NCI-H187 (cell line): ENCODE measurements around the gene SOSTDC1.

ENCODE experiments used
- DNase-seq, 2 experiments: peaks; one replicate each; lab custom pipeline; 2025; lab: John Stamatoyannopoulos, UW

SOSTDC1 gene

DNA sequence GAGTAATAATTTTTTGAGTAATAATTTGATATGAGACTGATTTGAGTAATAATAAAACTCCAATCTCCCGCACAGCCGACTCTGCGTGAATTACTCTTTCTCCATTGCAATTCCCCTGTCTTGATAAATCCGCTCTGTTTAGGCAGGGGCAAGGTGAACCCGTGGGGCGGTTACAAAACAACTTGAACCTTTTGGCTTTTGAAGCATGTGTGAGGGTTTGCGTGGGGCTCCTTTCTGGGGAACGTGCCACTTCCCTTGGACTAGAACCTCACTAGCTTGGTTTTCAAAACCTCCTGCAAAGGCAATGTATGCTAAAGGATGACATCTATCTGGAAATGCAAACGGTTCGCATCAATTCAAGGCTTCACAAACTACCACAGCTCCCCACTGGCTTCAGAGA, 45.7 kb downstream of the SOSTDC1 start:
- DNase-seq, result no peak

DNA sequence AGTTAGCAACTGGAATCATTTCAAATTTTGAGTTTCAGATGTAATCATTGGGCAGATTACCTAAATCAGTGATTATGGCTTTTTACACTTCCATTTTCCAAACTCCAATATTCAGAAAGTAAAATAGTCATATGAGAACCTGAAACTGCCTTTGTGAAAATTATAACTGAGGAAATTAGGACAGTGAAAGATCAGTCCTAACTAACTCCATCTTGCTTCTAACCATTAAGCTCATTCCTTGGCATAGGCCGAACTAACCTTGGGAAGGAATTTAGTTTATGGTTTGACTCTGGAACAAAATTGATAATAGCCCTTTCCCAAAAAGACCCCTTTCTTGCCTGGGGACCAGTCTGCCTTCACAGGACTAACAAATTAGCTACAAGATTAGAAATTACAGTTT, 46.4 kb downstream of the SOSTDC1 start:
- no peak for DNase-seq

DNA sequence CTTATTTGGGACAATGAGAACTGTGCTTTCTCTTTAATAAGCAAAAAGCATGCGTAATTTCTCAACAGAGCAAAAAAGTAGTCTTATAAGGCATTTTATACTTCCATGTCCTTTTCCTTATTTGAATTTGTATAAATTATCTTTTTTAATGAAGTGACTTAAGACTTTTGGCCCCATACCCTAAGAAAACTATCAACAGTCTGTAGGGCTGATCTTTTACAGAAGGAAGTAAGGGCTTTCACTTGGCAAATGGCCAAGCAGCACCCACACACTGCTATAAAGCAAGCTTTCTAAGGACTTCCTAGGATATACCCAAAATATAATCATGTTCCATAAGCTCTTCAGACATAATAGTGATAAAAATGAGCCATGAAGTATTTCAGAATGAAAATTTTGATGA, 47.6 kb downstream of the SOSTDC1 start:
- DNase-seq, result no peak

DNA sequence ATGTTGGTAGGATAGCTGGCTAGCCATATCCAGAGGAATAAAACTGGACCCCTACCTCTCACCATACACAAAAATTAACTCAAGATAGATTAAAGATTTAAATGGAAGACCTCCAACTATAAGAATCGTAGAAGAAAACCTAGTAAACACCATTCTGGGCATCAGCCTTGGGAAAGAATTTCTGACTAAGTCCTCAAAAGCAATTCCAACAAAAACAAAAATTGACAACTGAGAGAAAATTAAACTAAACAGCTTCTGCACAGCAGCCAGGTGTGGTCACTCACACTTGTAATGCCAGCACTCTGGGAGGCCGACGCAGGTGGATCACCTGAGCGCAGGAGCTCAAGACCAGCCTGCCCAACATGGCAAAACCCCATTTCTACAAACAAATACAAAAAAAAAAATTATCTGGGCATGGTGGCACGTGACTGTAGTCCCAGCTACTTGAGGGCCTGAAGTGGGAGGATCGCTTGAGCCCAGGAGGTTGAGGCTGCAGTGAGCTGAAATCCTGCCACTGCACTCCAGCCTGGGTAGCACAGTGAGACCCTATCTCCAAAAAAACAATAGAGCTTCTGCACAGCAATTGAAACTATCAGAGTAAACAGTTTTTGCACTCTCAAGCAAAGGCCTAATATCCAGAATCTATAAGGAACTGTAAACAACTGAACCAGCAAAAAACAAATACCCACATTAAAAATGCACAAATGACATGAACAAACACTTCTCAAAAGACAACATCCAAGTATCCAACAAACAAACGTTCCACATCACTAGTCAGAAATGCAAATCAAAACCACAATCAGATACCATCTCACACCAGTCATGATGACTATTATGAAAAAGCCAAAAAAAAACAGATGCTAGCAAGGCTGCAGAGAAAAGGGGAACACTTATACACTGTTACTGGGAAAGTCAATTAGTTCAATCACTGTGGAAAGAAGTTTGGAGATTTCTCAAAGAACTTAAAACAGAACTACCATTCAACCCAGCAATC, 49.0 kb downstream of the SOSTDC1 start:
- no peak for DNase-seq

DNA sequence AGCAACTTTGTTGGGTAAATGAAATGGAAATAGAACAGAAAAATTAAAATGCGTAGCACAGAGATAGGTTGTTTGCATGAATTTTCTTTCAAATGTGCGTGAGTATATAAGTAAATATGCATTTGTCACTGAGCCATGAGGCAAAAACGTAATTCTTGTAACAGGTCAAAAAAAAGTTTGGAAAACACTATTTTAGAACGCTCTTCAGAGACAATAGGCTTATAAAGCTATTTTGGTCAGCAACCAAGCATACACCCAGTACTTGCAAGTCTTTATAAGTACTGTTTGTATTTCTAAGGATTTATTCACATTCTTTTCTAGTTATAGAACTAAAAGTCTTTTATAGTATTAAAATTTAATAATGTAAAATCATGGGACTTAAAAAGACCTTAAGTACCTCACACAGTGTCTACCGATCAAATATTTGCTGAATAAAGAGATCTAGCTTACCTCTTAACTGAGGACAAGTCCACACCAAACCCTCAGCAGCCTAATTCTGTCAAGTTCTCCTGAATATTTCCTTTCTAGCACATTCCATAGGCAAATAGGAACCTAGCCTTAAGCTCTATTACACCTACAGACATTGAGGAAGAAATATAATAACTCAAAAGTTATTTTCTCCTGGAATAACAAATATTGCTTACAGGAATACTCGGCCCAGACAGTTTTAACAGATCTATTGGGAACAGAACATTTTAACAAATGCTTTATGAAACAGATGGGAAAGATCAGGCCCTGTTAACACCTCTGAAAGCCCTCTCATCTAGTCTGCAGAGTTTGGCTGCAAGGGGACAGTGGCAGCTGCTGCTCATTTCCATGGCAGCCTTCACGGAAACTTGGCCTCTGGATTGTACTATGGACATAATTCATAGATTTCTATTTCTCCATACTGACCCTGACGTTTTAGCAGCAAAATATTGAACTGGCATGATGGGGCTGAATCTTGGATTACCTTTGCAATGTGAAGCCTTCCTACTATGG, 53.0 kb downstream of the SOSTDC1 start:
- no peak for DNase-seq
